Measurements from ENCODE around the gene ANKRD62.

ANKRD62 gene

DNA sequence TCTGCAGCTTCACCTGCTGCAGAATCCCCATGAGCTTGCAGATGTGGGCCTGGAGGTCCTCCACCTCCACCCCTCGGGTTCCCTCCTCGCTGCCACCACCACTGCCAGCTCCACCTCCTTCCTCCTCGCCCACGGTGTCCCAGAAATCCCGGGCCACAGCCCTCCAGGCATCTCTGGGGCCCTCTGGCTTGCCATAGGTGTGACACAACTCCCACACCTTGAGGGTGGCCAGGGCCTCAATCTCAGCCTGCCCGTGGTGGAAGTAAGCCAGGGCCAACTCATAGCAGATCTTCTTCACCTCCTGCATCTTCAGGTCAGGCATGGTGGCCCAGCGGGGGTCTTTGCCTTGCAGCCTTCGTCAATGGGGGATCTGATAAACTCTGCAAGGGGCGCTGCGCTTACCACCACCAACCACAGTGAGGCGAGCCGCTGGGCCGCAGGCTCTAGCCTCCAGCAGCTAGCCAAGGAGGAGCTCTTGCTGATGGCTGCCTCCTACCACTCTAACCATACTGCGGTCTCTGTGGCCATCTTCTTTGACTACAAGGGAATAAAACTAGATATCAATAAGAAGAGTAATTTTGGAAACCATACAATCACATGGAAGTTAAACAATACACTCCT lies 36.1 kb upstream of the ANKRD62 start:
- H3K4me3 ChIP-seq (replicated peaks; ENCODE audit: low read depth, low read length) = no peak overlapping the region
- DNase-seq (ENCODE audit: extremely low read depth, low read depth) = no peak
- TF ChIP-seq, protein P1, sequence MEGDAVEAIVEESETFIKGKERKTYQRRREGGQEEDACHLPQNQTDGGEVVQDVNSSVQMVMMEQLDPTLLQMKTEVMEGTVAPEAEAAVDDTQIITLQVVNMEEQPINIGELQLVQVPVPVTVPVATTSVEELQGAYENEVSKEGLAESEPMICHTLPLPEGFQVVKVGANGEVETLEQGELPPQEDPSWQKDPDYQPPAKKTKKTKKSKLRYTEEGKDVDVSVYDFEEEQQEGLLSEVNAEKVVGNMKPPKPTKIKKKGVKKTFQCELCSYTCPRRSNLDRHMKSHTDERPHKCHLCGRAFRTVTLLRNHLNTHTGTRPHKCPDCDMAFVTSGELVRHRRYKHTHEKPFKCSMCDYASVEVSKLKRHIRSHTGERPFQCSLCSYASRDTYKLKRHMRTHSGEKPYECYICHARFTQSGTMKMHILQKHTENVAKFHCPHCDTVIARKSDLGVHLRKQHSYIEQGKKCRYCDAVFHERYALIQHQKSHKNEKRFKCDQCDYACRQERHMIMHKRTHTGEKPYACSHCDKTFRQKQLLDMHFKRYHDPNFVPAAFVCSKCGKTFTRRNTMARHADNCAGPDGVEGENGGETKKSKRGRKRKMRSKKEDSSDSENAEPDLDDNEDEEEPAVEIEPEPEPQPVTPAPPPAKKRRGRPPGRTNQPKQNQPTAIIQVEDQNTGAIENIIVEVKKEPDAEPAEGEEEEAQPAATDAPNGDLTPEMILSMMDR (IDR thresholded peaks at IDR 0.05; ENCODE audit: low read depth, low read length, missing control alignments) = no peak

DNA sequence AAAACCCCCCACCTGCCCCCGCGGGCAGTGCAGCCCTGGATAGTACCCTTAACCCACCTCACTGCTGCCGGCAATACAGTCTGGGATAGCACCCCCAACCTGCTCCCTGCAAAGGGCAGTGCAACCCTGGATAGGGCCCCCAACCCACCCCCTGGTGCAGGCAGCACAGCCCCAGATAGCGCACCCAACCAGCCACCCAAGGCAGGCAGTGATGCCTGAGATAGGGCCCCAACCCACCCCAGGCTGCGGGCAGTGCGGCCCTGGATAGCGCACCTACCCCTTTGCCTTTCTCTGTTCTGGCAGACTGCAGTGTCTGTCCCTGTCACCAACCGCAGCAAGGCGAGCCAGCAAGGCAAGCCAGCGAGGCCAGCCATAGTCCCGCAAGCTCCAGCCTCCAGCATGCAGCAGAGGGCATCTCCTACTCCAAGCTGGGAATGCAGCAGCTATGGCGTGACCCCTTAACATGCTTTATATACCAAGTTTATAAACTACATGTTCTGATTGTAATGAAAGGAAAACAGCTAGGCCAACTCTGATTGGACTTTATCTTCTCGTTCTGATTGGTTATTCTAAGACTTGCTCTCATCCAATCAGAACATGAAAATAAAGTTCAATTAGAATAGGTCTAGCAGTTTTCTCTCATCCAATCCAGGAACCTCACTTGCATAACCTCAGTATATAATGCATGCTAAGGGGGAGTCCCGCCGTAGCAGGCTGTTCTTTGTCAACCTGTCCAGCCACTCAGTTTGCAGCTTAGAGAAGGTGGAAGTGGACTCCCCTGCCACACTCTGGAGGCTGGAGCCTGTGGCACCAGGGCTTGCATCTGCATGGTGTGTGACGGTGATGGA lies 34.1 kb upstream of the ANKRD62 start:
- H3K4me3 ChIP-seq (replicated peaks; ENCODE audit: low read depth, low read length) = no peak overlapping the region
- no peak for DNase-seq (ENCODE audit: extremely low read depth, low read depth)
- TF ChIP-seq, protein P1 (IDR thresholded peaks at IDR 0.05; ENCODE audit: low read depth, low read length, missing control alignments) = no peak

DNA sequence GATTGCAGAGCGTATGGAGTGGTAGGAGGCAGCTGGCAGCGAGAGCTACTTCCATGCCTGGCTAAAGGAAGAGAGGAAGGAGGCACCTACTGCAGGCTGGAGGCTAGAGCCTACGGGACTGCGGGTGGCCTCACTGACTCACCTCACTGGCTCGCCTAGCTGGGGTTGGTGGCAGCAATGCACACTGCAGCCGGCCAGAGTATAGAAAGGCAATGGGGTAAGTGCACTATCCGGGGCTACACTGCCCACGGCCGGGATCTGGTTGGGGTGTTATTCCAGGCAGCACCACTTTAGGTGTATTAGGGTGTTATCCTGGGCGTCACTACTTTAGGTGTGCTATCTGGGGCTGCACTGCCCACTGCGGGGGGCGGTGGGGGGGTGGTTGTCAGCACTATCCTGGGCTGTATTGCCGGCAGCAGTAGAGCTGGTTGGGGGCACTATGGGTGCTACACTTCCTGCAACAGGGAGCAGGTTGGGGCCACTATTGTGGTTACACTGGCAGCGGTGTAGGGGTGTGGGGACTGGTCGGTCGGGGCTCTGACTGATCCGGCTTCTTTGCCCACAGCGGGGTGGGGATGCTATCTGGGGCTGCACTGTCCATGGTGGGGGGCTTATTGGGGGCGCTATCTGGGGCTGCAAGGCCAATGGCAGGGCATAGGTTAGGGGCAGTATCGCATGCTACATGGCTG lies 33.3 kb upstream of the ANKRD62 start:
- TF ChIP-seq, protein P1 (IDR thresholded peaks at IDR 0.05; ENCODE audit: low read depth, low read length, missing control alignments) = no peak
- no peak for DNase-seq (ENCODE audit: extremely low read depth, low read depth)
- H3K4me3 ChIP-seq (replicated peaks; ENCODE audit: low read depth, low read length) = no peak overlapping the region

DNA sequence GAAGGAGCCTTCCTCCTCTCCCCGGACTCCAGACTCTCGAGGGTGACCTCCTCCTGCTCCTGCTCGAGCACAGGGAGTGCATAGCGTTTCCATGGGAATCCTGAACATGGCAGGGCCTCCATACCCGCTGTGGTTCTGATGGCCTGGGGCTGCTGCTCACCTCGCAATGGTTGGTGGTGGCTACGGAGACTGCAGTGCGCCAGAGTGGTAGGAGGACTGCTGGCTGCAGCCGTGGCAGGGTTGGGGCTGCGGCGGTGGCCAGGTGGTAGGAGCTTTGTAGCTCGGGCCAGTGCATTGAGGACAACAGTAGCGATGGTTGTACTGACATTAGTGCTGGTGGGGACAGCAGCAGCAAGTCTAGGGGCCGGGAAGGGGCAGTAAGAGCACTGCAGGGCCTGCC lies 32.0 kb upstream of the ANKRD62 start:
- no peak for DNase-seq (ENCODE audit: extremely low read depth, low read depth)
- H3K4me3 ChIP-seq (replicated peaks; ENCODE audit: low read depth, low read length) = no peak overlapping the region
- TF ChIP-seq, protein P1 (IDR thresholded peaks at IDR 0.05; ENCODE audit: low read depth, low read length, missing control alignments) = no peak

DNA sequence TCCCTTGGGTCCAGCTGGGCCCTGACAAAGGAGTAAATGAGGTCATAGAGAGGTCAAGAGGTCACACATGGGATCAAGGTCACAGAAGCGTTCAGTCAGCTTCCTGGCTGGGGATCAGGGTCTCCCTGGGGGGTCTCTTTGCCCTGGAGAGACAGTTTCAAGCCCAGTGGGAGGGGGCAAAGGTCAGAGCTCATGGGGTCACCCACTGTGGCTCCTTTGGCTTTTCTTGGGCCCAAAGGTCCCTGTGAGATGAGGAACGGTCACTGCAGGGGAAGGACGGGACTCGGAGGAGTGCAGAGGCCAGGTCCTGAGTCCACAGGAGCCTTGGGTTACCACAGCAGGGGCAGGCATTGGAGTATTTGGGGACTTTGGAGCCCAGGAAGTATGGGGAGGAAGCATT lies 30.7 kb upstream of the ANKRD62 start:
- no peak overlapping the region for H3K4me3 ChIP-seq (replicated peaks; ENCODE audit: low read depth, low read length)
- TF ChIP-seq, protein P1 (IDR thresholded peaks at IDR 0.05; ENCODE audit: low read depth, low read length, missing control alignments) = no peak
- no peak for DNase-seq (ENCODE audit: extremely low read depth, low read depth)

DNA sequence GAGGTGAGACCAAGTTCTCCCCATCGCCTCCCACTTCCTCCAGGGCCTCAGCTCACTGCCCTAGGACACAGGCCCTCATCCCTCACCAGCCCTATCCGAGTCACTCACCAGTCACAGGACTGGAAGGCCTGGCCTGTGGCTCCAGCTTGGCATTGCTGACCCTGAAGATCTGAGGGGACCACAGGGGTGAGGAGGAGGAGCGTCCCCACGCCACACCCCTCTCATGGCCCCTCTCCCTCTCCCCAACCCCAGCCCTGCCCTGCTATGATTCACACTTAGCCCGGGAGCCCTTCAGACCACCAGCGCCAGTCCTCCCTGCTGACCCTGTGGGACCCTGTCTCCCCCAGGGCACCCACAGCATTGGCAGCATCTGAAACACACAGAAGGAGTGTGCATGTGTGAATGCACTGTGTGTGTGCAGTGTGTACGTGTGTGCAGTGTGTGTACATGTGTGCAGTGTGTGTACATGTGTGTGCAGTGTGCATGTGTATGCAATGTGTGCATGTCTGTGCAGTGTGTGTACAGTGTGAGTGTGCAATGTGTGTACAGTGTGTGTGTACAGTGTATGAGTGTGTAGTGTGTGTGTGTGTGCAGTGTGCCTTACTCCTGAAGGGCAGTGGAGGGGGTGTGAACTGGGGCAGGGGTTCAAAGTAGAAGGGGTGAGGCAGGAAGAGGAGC lies 29.4 kb upstream of the ANKRD62 start:
- TF ChIP-seq, protein P1 (IDR thresholded peaks at IDR 0.05; ENCODE audit: low read depth, low read length, missing control alignments) = no peak
- no peak for DNase-seq (ENCODE audit: extremely low read depth, low read depth)
- no peak overlapping the region for H3K4me3 ChIP-seq (replicated peaks; ENCODE audit: low read depth, low read length)
